CD4-positive, alpha-beta T cell treated with Interleukin-4 for 4 hours (primary cell): ENCODE results near the gene KHDRBS1.
A peak's percentile ranks its signal among the peaks of the same experiment; 100 is the strongest.
"Not testable (repeated sequence)": the region's sequence is repeated elsewhere in the genome, so short reads cannot be mapped to it uniquely, and the experiment has no call there.

ENCODE experiments used
- DNase-seq: peaks from one replicate; pipeline ENCODE4 v3.0.0-alpha.2; 2020

Gene KHDRBS1

GRCh38 chr1:32066489-32066873 lies 52.8 kb downstream of the KHDRBS1 start:
- DNase-seq, result peak; percentile 48

- no peak for DNase-seq
These were observed 55.4 kb downstream of the KHDRBS1 start for GRCh38 chr1:32068957-32069588.

- peak; percentile 43 for DNase-seq
These were observed 58.3 kb downstream of the KHDRBS1 start for GRCh38 chr1:32071758-32072621.

- peak; percentile 94 for DNase-seq
These were observed 59.1 kb downstream of the KHDRBS1 start, which contains the start of gene TMEM39B for GRCh38 chr1:32072622-32073298. TSS of gene TMEM39B (plus strand) at chr1:32072939. CDS start at chr1:32073048, 109 bp downstream.

- no peak for DNase-seq
These were observed 59.9 kb downstream of the KHDRBS1 start for GRCh38 chr1:32073299-32074229.

- no peak for DNase-seq
These were observed 61.2 kb downstream of the KHDRBS1 start for GRCh38 chr1:32074841-32075240.

- DNase-seq, result no peak
These were observed 63.8 kb downstream of the KHDRBS1 start for GRCh38 chr1:32077451-32077850.

- no peak for DNase-seq
These were observed 68.4 kb downstream of the KHDRBS1 start for GRCh38 chr1:32082022-32082421.

- DNase-seq, result not testable (repeated sequence)
These were observed 72.7 kb downstream of the KHDRBS1 start for GRCh38 chr1:32086381-32086780.

- DNase-seq, result no peak
These were observed 77.5 kb downstream of the KHDRBS1 start for GRCh38 chr1:32091176-32091575.

- no peak for DNase-seq
These were observed 77.9 kb downstream of the KHDRBS1 start for GRCh38 chr1:32091591-32091990.
